H9 (cell line): ENCODE results near the gene CNPY2. TPM values are rescaled to one million over a fixed set of nuclear protein-coding genes. Genes with fewer than 3 reads are reported as not detected.

Source experiments
- DNase-seq: peaks from one replicate; pipeline ENCODE4 v3.0.0-alpha.2; 2017
- H2AFZ ChIP-seq: one replicate; pipeline ENCODE4 v1.6.1; 2013; ENCODE audit warnings: mild to moderate bottlenecking, low read length, control low read depth, moderate library complexity
- H2AK5ac ChIP-seq: 2 replicates; pipeline ENCODE4 v1.6.1; 2013; ENCODE audit warnings: low read length, control low read depth, mixed read lengths; ENCODE audit not compliant: insufficient read length
- H2BK120ac ChIP-seq: one replicate; pipeline ENCODE4 v1.6.1; 2013; ENCODE audit warnings: low read depth, mild to moderate bottlenecking, low read length, control low read depth, inconsistent platforms; ENCODE audit not compliant: poor library complexity, severe bottlenecking
- H2BK12ac ChIP-seq: 2 replicates; pipeline ENCODE4 v1.6.1; 2013; ENCODE audit warnings: low read length, control low read depth, mixed read lengths, low read depth; ENCODE audit not compliant: insufficient read length
- H2BK15ac ChIP-seq: 2 replicates; pipeline ENCODE4 v1.6.1; 2013; ENCODE audit warnings: low read depth, low read length, control low read depth
- H2BK20ac ChIP-seq: one replicate; pipeline ENCODE4 v1.6.1; 2013; ENCODE audit warnings: low read depth, mild to moderate bottlenecking, low read length, control low read depth, inconsistent platforms; ENCODE audit not compliant: poor library complexity, severe bottlenecking
- H2BK5ac ChIP-seq: 2 replicates; pipeline ENCODE4 v1.6.1; 2013; ENCODE audit warnings: low read length, control low read depth, mixed read lengths; ENCODE audit not compliant: insufficient read length
- H3K14ac ChIP-seq: 2 replicates; pipeline ENCODE4 v1.6.1; 2013; ENCODE audit warnings: low read length, control low read depth; ENCODE audit not compliant: insufficient read depth
- H3K18ac ChIP-seq: 2 replicates; pipeline ENCODE4 v1.6.1; 2013; ENCODE audit warnings: low read depth, mild to moderate bottlenecking, mixed read lengths, low read length, control low read depth; ENCODE audit not compliant: insufficient read length
- H3K23ac ChIP-seq: 2 replicates; pipeline ENCODE4 v1.6.1; 2013; ENCODE audit warnings: low read length, control low read depth, mixed read lengths, low read depth; ENCODE audit not compliant: insufficient read length
- H3K23me2 ChIP-seq: 2 replicates; pipeline ENCODE4 v1.6.1; 2013; ENCODE audit warnings: low read depth, mild to moderate bottlenecking, mixed read lengths, low read length, control low read depth; ENCODE audit not compliant: insufficient read length, poor library complexity, severe bottlenecking
- H3K27ac ChIP-seq: 2 replicates; pipeline ENCODE4 v1.5.1; 2013; ENCODE audit warnings: low read length, control low read depth, mixed read lengths, low read depth; ENCODE audit not compliant: insufficient read length
- H3K27me3 ChIP-seq: 2 replicates; pipeline ENCODE4 v1.6.1; 2013; ENCODE audit warnings: low read length, control low read depth, inconsistent platforms; ENCODE audit not compliant: insufficient read depth
- H3K4ac ChIP-seq: 2 replicates; pipeline ENCODE4 v1.6.1; 2013; ENCODE audit warnings: low read depth, mild to moderate bottlenecking, control low read depth, inconsistent platforms, low read length, moderate library complexity
- H3K4me1 ChIP-seq: 2 replicates; pipeline ENCODE4 v1.6.1; 2013; ENCODE audit warnings: low read length, control low read depth, inconsistent platforms; ENCODE audit not compliant: insufficient read depth
- H3K4me2 ChIP-seq: 2 replicates; pipeline ENCODE4 v1.6.1; 2013; ENCODE audit warnings: low read length, control low read depth, mixed read lengths; ENCODE audit not compliant: insufficient read length, insufficient read depth
- H3K56ac ChIP-seq: 2 replicates; pipeline ENCODE4 v1.6.1; 2013; ENCODE audit warnings: low read depth, mild to moderate bottlenecking, mixed read lengths, low read length, control low read depth; ENCODE audit not compliant: insufficient read length
- H3K79me1 ChIP-seq: 2 replicates; pipeline ENCODE4 v1.6.1; 2013; ENCODE audit warnings: low read depth, mild to moderate bottlenecking, moderate library complexity, low read length, control low read depth, inconsistent platforms; ENCODE audit not compliant: insufficient read depth, poor library complexity, severe bottlenecking
- H3K79me2 ChIP-seq: 2 replicates; pipeline ENCODE4 v1.6.1; 2013; ENCODE audit warnings: low read length, control low read depth, inconsistent platforms; ENCODE audit not compliant: insufficient read depth
- H3K9ac ChIP-seq: 2 replicates; pipeline ENCODE4 v1.6.1; 2013; ENCODE audit warnings: low read length, control low read depth, mixed read lengths; ENCODE audit not compliant: insufficient read length; ENCODE audit errors: extremely low read depth
- H3K9me3 ChIP-seq: one replicate; pipeline ENCODE4 v1.6.1; 2013; ENCODE audit warnings: low read depth, low read length, inconsistent platforms; ENCODE audit not compliant: control insufficient read depth
- H3T11ph ChIP-seq: one replicate; pipeline ENCODE4 v1.6.1; 2013; ENCODE audit warnings: mild to moderate bottlenecking, low read length, control low read depth, inconsistent platforms
- H4K20me1 ChIP-seq: one replicate; pipeline ENCODE4 v1.6.1; 2013; ENCODE audit not compliant: control insufficient read depth, insufficient read length, insufficient read depth
- H4K5ac ChIP-seq: 2 replicates; pipeline ENCODE4 v1.6.1; 2013; ENCODE audit warnings: low read depth, mild to moderate bottlenecking, mixed read lengths, low read length, control low read depth; ENCODE audit not compliant: insufficient read length
- H4K8ac ChIP-seq: replicated peaks from 2 replicates; pipeline ENCODE4 v1.6.1; 2013; ENCODE audit warnings: low read length, control low read depth, mixed read lengths, low read depth; ENCODE audit not compliant: insufficient read length
- H4K91ac ChIP-seq: 2 replicates; pipeline ENCODE4 v1.6.1; 2013; ENCODE audit warnings: low read depth, mild to moderate bottlenecking, moderate library complexity, mixed read lengths, low read length, control low read depth; ENCODE audit not compliant: insufficient read length
- H3K27ac Mint-ChIP-seq, 3 experiments: 2 replicates in 2 of 3; 3 replicates in 1 of 3; pipeline ENCODE4 v1.8.0; 2020 to 2021; ENCODE audit warnings: mixed read lengths in 3 of 3, mild to moderate bottlenecking in 1 of 3, moderate library complexity in 1 of 3
- H3K27me3 Mint-ChIP-seq: 2 replicates; pipeline ENCODE4 v1.8.0; 2021; ENCODE audit warnings: low read depth, mild to moderate bottlenecking, moderate library complexity, mixed read lengths
- H3K36me3 Mint-ChIP-seq, 3 experiments: 2 replicates in 2 of 3; 3 replicates in 1 of 3; pipeline ENCODE4 v1.8.0; 2020 to 2021; ENCODE audit warnings: low read depth in 3 of 3, mixed read lengths in 3 of 3; ENCODE audit not compliant: insufficient read depth in 1 of 3
- H3K4me1 Mint-ChIP-seq, 2 experiments: 2 replicates each; pipeline ENCODE4 v1.8.0; 2020; ENCODE audit warnings: mixed read lengths in 2 of 2
- H3K4me3 Mint-ChIP-seq, 2 experiments: 2 replicates in 1 of 2; 3 replicates in 1 of 2; pipeline ENCODE4 v1.8.0; 2020 to 2021; ENCODE audit warnings: mild to moderate bottlenecking in 2 of 2, mixed read lengths in 2 of 2, moderate library complexity in 1 of 2
- H3K9me3 Mint-ChIP-seq, 2 experiments: 2 replicates in 1 of 2; 3 replicates in 1 of 2; pipeline ENCODE4 v1.8.0; 2020; ENCODE audit warnings: mild to moderate bottlenecking in 2 of 2, mixed read lengths in 2 of 2, moderate library complexity in 1 of 2
- WGBS: extraction: QIAGEN DNeasy Blood & Tissue Kit; methylation state at CpG from one replicate; pipeline ENCODE4 v1.1.7; 2013; ENCODE audit warnings: missing lambda C conversion rate, low lambda C conversion rate, mixed read lengths; ENCODE audit not compliant: insufficient read length; ENCODE audit errors: extremely low coverage; 5-methylcytosine and 5-hydroxymethylcytosine counted together
- total RNA-seq: library from RNA; stranded (reverse); gene quantifications from 2 replicates; pipeline ENCODE4 v1.2.1, GENCODE V29; 2021
- TF ChIP-seq, protein P1 (sequence below): fragments of 200-600 bp; sonication (generic); conservative IDR thresholded peaks from 3 replicates; pipeline ENCODE4 v1.8.0; 2021; ENCODE audit warnings: antibody characterized with exemption, mild to moderate bottlenecking

CNPY2 gene
- total RNA-seq, 1 experiment from 2014 or later: 221 TPM

DNA sequence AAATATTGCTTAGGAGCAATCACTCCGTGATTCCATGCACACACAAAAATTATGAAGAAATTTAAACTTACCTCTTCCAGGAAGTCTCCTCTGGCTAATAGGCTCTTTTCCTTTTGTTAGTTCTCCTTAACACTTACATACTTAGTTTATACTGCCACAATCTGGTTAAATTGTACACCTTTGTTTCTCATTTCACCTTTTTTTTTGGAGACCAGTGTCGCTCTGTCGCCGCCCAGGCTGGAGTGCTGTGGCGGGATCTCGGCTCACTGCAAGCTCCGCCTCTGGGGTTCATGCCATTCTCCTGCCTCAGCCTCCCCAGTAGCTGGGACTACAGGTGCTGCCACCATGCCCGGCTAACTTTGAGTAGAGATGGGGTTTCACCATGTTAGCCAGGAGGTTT is 55.4 kb downstream of the CNPY2 start:
- TF ChIP-seq, protein P1, sequence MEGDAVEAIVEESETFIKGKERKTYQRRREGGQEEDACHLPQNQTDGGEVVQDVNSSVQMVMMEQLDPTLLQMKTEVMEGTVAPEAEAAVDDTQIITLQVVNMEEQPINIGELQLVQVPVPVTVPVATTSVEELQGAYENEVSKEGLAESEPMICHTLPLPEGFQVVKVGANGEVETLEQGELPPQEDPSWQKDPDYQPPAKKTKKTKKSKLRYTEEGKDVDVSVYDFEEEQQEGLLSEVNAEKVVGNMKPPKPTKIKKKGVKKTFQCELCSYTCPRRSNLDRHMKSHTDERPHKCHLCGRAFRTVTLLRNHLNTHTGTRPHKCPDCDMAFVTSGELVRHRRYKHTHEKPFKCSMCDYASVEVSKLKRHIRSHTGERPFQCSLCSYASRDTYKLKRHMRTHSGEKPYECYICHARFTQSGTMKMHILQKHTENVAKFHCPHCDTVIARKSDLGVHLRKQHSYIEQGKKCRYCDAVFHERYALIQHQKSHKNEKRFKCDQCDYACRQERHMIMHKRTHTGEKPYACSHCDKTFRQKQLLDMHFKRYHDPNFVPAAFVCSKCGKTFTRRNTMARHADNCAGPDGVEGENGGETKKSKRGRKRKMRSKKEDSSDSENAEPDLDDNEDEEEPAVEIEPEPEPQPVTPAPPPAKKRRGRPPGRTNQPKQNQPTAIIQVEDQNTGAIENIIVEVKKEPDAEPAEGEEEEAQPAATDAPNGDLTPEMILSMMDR: no peak
- Histone ChIP-seq H2BK120ac (no peak overlapping the region), H3K4ac (no peak overlapping the region), H4K91ac (no peak overlapping the region), H3K4me2 (no peak overlapping the region), H3K27me3 (no peaks in the 10 kb centered on the region), H3K9ac (no peak overlapping the region), H3K56ac (no peak overlapping the region), H2BK5ac (no peak overlapping the region), H3K79me1 (no peaks in the 10 kb centered on the region), H3K18ac (no peak overlapping the region), H4K8ac (no peak overlapping the region), H3K23me2 (no peaks in the 10 kb centered on the region), H3K14ac (no peak overlapping the region), H4K5ac (no peak overlapping the region), H2AFZ (no peak overlapping the region), H3T11ph (no peak overlapping the region), H2BK20ac (no peak overlapping the region), H4K20me1 (no peaks in the 10 kb centered on the region), H3K9me3 (no peaks in the 10 kb centered on the region), H3K79me2 (no peaks in the 10 kb centered on the region), H2AK5ac (no peak overlapping the region), H2BK15ac (no peak overlapping the region), H2BK12ac (no peak overlapping the region), H3K4me1 (no peaks in the 10 kb centered on the region), H3K27ac (no peak overlapping the region), H3K23ac (no peak overlapping the region)
- no peak for DNase-seq
- Mint-ChIP-seq H3K4me3 (no peak overlapping the region), H3K27me3 (peaks cover 2% of the 10 kb centered on the region; the same call in 1 of the 2 replicates), H3K4me1 (peaks cover 20% of the 10 kb centered on the region in 2 experiments), H3K27ac (0 out of 7 replicates have a peak overlapping the region, but pooled peaks of 1 of the 3 experiments have one; percentile 9), H3K36me3 (peaks cover 6 to 14% (median 13%) of the 10 kb centered on the region in 3 experiments; a peak in 6 of 7 replicates), H3K9me3 (no peaks in the 10 kb centered on the region; a peak in 1 of 5 replicates)
- no CpG with 5 or more reads among the region's 8 CpGs for WGBS

Other genes with a start within 250 kb of the CNPY2 start
- 51.2 and 56.5 TPM in 2 replicates for gene ERBB3, start 235.8 kb downstream of the CNPY2 start, total RNA-seq
- 248 TPM in 2 replicates for gene PA2G4, start 211.4 kb downstream of the CNPY2 start, total RNA-seq
- 4,637 and 4,685 TPM in 2 replicates for gene RPL41, start 199.4 kb downstream of the CNPY2 start, total RNA-seq
- 8.9 and 9.4 TPM in 2 replicates for gene ZC3H10, start 197.7 kb downstream of the CNPY2 start, total RNA-seq
- gene ESYT1, start 187.7 kb downstream of the CNPY2 start, total RNA-seq: 111 and 112 TPM in 2 replicates
- 165 and 168 TPM in 2 replicates for gene MYL6B, start 163.4 kb downstream of the CNPY2 start, total RNA-seq
- 1,181 and 1,197 TPM in 2 replicates for gene MYL6, start 157.6 kb downstream of the CNPY2 start, total RNA-seq
- gene SMARCC2, start 126.5 kb downstream of the CNPY2 start, total RNA-seq: 85.0 and 86.9 TPM in 2 replicates
- 60.8 and 64.8 TPM in 2 replicates for gene RNF41, start 94.1 kb downstream of the CNPY2 start, total RNA-seq
- 48.7 and 49.0 TPM in 2 replicates for gene NABP2, start 91.6 kb downstream of the CNPY2 start, total RNA-seq
- gene SLC39A5, start 85.9 kb downstream of the CNPY2 start, total RNA-seq: 0.15 TPM in 1 of 2 replicates, not detected in the other
- gene ANKRD52, start 57.6 kb downstream of the CNPY2 start, total RNA-seq: 33.4 and 34.6 TPM in 2 replicates
- 24.8 and 26.1 TPM in 2 replicates for gene COQ10A, start 49.0 kb downstream of the CNPY2 start, total RNA-seq
- 250 and 253 TPM in 2 replicates for gene CS, start 15.7 kb downstream of the CNPY2 start, total RNA-seq
- gene PAN2, start 18.0 kb upstream of the CNPY2 start, total RNA-seq: 35.4 and 40.8 TPM in 2 replicates
- gene IL23A, start 22.9 kb upstream of the CNPY2 start, total RNA-seq: 1.5 and 2.0 TPM in 2 replicates
- 47.8 and 49.9 TPM in 2 replicates for gene STAT2, start 44.1 kb upstream of the CNPY2 start, total RNA-seq
- gene APOF, start 46.9 kb upstream of the CNPY2 start, total RNA-seq: not detected in 2 replicates
- 64.9 and 68.0 TPM in 2 replicates for gene TIMELESS, start 133.4 kb upstream of the CNPY2 start, total RNA-seq
- gene MIP, start 138.7 kb upstream of the CNPY2 start, total RNA-seq: 0.17 TPM in 1 of 2 replicates, not detected in the other
- gene SPRYD4, start 152.6 kb upstream of the CNPY2 start, total RNA-seq: 4.2 and 4.9 TPM in 2 replicates
- gene GLS2, start 172.2 kb upstream of the CNPY2 start, total RNA-seq: 15.9 and 17.0 TPM in 2 replicates
- gene RBMS2, start 205.8 kb upstream of the CNPY2 start, total RNA-seq: 9.5 TPM in 2 replicates